NCI-H460 (cell line): ENCODE results near the gene ACVR1B. TPM values are rescaled to one million over a fixed set of nuclear protein-coding genes. Genes with fewer than 3 reads are reported as not detected.
"Not testable (repeated sequence)": the region's sequence is repeated elsewhere in the genome, so short reads cannot be mapped to it uniquely, and the experiment has no call there.

ENCODE experiments used
- DNase-seq: peaks from one replicate; pipeline ENCODE4 v3.0.0-alpha.2; 2016; ENCODE audit warnings: low read depth; ENCODE audit errors: extremely low read depth
- total RNA-seq: library from RNA; depleted of rRNA; stranded (reverse); fragments of >200 nt; shearing (Covaris generic); gene quantifications from 2 replicates; pipeline ENCODE4 v1.2.3, GENCODE V29; 2014

The ACVR1B gene
- total RNA-seq, 1 experiment from 2014 or later, result 7.7 TPM

DNA sequence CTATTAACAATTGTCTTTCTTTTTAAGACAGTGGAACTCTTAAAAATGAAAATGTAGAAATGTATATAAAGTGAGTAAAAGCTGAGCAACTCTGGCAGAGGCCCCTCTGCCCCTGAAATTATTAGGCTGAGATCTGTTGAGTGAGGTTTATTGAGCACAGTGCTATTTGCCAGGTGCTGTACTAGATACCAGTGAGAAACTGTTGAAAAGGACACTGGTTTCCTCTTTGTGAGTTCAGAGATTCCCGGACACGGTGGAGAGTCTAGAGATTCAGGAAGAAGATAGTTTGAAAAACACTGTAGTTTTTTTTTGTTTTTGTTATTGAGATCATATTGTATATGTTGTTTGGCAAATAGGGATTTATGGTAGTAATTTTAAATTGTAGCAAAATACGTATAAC lies 11.2 kb downstream of the ACVR1B start:
- DNase-seq, result no peak

DNA sequence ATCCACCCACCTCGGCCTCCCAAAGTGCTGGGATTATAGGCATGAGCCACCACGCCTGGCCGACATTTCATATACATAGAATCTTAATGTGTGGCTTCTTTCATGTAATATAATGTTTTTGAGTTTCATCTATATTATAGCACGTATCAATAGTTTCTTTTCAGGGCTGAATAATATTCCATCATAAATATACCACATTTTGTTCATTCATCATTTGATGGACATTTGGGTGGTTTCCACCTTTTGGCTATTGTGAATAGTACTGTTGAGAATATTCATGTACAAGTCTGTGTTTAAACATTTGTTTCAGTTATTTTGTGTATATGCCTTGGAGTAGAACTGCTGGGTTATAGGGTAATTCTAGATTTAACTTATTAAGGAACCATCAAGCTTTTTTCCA lies 12.0 kb downstream of the ACVR1B start:
- DNase-seq, result no peak

DNA sequence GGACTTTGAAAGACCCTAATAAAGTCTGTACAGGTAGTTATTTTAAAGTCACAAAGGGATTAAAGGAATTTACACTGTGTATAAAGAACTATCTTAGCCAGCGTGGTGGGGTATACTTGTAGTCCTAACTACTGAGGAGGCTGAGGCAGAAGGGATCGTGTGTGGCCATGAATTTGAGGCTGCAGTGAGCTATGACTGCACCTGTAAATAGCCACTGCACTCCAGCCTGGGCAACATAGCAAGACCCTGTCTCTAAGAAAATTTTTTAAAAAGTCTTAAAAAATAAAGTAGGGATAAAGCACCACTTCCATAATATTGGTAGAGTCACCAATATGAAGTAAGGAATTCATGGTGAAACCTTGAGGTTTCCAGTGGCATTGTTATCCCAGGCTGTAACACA lies 18.1 kb downstream of the ACVR1B start:
- no peak for DNase-seq

DNA sequence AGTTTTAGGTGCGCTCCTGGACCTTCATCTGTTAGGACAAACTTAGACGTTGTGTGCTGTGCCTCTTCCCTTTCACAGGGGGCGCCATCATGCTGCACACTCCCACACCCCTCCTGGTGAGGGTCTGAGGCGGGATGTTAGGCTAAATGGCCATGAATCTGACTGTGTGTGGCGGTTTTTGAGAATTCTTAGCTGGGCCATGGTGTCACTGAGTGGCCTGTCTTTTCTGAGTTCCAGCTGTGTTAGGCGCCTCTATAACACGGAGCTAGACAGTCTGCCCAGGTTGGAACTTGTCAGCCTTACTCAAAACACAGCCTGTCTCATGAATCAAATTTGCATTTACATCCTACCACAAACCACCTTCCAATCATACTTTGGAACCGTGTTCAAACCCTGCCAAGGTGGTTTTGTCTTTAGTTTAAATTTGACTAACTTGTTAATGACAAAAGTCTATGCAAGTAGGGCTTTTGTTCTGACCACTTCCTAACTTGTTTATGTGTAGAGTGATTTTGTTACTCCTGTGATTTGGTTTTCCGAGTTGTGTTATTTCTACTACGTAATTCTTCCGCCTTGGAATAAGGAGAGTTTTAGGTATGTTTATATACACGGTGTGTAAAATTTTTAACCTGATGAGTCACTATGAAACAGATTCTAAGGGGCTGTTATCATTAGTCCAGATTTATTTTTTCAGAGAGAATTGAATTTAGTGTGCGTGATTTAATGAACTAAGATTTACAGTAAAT lies 19.6 kb downstream of the ACVR1B start:
- DNase-seq, result no peak

DNA sequence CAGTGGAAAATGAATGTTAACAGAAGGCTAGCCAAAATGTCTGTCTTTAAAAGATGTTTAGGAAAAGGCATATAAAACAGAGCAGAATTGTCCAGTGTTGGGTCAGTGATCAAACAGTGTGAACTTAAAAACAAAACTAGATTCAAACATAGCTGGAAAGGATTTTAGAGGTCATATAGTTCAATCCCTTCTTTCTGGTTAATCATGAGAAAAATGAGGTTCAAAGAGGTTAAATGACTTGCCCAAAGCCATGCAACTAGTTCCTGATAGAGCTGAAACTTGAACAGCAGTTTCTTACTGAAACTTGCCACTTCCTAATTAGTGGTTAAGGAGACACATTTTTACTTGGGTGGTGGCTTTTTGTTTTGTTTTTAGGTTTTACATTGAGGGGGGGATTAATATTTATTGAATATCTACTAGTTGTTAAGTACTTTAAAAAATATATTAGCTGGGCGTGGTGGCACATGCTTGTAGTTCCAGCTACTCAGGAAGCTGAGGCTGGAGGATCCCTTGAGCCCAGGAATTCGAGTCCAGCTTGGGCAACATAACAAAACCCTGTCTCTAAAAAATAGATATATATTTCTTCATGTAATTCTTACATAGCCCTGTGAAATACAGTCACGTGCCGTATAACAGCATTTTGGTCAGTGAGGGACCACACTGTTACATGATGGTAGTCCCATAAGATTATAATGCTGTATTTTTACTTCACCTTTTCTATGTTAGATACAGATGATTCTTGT lies 20.4 kb downstream of the ACVR1B start:
- DNase-seq, result no peak

DNA sequence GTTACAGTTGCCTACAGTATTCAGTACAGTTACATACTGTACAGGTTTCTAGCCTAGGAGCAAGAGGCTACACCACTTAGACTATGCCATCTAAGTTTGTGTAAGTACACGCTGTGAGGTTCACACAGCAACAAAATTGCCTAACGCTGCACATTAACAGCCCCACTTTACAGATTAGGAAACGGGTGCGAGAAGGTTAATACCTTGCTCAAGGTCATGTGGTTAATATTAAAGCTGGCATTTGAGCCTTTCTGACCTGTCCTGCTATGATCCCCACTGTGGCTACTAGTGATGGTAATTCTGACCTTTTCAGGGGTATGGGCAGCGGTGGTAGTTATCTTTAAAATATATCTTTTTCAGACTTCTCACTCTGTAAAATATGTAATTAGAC lies 20.9 kb downstream of the ACVR1B start:
- DNase-seq, result no peak

DNA sequence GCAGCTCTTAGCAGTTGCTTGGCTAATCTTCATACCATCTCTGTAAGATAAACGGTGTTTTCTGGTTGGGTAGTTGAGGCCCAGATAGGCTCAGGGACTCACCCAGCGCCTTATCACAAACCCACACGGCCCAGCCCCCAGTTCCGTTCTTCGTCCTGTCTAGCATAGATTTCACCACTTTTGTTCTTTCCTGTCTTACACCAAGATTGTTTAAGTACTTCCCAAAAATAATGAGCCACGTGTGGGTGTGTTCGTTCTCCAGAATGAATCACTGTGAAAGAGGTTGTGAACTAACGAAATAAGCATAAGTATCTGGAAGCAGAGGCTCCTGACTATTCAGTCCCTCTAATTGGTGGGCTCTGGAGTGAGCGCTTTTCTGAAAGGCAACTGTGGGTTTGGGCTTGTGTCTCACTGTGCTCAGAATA lies 21.4 kb downstream of the ACVR1B start:
- DNase-seq, result no peak

DNA sequence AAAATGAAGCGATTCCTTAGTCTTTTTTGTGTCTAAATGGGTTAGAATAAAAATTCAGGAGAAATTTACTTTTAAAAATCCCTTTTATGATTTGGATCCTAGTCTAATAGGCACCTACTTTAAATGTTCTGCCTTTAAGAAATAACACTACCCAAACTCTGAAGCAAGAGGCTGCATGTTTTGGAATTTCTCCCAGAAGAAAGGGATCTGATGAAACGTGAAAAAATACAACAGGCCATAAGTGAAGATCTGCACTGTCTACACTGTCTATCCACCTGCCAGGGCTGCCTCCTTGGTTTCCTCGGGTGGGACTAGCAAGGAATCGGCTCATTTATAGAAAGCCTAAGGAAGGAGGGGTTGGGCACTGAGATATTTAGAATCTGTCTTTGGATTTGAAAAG lies 22.1 kb downstream of the ACVR1B start:
- DNase-seq, result no peak

DNA sequence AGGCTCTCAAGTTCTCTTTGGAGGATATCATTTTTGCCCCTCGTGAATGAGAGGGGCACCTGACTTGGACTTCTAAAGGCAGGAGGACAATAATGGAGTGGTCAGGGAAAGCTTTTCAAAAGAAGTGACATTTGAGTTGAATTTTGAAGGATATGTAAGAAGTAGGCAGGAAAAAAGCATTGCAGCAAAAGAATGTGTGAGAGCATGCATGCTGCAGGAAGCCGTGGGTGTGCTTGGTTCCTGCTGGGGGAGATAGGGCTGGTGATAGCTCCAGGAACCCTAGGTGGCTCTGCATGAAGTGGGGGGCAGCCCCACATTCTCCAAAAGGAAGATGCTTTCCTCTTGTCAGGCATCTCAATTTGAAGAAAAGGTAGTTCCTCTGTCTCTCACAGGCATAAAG lies 23.1 kb downstream of the ACVR1B start:
- no peak for DNase-seq

DNA sequence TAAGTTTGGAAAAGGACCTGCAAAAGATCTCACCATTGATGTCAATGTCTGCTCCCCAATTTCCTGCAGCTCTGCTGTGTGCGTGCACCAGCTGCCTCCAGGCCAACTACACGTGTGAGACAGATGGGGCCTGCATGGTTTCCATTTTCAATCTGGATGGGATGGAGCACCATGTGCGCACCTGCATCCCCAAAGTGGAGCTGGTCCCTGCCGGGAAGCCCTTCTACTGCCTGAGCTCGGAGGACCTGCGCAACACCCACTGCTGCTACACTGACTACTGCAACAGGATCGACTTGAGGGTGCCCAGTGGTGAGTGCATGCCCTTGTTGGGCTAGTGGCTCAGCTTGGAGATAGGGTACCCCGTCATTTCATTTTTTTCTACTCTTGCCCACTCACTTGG lies 23.7 kb downstream of the ACVR1B start:
- no peak for DNase-seq

DNA sequence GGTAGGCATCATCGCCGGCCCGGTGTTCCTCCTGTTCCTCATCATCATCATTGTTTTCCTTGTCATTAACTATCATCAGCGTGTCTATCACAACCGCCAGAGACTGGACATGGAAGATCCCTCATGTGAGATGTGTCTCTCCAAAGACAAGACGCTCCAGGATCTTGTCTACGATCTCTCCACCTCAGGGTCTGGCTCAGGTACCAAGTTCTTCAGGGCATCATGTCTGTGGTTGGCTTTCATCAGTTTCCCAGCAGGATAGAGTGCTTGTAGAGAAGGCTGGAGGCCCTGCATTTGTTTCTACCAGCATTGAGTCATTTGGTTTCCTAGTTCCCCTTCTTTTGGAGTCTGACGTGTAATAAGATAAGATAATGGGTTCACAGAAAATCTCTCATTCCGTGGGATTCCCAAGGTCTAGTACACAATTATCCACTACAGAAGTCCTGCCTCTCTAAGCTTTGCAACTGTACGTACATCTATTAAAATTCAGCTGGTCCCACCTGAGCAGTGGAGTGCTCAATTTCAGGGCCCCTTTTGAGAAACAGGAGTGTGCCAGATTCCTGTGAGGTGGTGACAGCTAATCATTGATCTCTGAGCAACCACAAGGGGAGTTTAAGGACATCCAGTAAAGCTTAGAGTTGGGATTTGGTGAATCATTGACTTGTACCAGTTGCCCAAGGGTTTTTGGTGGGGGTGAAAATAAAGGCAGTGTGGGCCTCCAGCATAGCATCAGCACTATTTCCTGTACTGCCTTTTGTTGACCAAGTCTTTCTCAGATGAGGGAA lies 25.1 kb downstream of the ACVR1B start:
- no peak for DNase-seq

DNA sequence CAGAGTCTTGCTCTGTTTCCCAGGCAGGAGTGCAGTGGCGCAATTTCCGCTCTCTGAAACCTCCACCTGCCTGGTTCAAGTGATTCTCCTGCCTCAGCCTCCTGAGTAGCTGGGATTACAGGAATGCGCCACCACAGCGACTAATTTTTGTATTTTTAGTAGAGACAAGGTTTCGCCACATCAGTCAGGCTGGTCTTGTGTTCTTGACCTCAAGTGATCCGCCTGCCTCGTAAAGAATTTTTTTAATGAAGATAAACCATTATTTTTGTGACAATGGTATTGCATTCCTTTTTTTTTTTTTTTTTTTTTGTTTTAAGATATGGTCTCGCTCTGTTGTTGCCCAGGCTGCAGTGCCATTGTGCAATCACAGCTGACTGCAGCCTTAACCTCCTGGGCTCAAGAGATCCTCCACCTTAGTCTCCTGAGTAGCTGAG lies 25.8 kb downstream of the ACVR1B start:
- DNase-seq, result no peak

DNA sequence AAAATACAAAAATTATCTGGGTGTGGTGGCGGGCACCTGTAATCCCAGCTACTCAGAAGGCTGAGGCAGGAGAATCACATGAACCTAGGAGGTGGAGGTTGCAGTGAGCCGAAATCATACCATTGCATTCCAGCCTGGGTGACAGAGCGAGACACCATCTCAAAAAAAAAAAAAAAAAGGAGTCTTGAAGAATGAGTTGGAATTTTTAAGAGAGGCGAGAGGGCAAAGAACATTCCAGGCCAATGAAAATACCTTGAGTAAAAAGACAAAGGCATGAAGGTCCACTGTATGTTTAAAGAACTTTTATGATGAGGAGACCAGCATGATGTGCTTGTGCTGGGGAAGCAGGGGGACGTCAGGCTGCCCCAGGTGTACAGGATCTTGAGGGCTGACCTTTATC lies 27.8 kb downstream of the ACVR1B start:
- not testable (repeated sequence) for DNase-seq

DNA sequence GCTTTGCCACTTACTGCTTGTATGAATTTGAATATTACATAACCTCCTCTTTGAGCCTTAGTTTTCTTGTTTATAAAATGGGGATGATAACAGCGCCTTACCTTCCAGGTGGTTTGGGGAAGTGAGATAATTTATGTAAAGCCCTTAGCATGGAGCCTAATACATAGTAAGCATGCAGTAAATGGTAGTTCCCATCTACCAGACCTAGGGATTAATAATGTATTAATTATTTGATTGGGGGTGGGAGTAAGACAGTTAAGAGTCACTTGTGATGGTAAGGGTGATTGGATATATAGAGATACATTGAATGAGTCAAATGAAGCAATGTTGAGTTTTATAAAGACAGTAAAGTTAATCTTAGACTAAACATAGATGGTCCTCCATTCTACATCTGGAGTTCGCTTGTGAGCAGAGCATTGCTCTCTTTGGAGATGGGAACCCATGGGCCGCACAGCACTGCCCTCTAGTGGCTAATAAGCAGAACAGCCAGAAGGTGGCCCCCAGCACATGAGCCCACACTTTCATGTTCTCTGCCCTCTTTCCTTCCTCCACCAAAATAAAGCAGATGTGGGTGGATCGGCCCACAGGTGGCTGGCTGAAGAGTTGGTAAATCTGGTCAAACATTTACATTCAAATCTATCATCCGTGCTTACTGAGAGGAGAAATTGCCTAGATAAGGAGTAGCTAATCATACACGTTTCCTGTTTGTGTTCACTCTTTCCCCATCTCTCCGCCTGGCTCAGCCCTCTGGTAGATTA lies 28.7 kb downstream of the ACVR1B start:
- peak; percentile 76 for DNase-seq

DNA sequence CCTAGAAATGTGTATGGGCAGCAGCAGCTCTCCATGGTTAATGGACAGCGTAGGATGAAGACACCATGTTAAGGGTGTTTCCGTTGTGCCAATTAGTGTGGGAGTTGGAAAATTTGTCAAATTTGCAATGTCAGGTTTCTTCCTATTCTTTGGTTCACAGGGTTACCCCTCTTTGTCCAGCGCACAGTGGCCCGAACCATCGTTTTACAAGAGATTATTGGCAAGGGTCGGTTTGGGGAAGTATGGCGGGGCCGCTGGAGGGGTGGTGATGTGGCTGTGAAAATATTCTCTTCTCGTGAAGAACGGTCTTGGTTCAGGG lies 29.3 kb downstream of the ACVR1B start:
- no peak for DNase-seq

DNA sequence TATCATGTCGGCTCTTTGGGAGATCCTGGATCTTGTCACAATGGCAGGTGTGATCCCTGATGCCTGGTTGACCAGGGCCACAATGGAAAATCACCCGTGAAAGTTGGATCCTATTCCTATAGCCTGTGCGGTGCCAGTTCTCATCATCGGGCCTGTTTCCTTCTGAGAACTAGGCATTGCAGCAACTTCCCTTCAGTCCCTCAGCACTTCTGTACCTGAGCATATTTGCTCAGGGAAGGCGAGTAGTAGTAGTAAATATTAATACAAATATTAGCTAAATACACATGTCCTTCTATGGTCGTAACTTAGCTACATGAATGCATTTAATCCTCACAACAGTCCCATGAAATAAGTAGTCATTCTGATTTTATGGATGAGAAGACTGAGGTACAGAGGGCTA lies 33.2 kb downstream of the ACVR1B start:
- DNase-seq, result no peak

DNA sequence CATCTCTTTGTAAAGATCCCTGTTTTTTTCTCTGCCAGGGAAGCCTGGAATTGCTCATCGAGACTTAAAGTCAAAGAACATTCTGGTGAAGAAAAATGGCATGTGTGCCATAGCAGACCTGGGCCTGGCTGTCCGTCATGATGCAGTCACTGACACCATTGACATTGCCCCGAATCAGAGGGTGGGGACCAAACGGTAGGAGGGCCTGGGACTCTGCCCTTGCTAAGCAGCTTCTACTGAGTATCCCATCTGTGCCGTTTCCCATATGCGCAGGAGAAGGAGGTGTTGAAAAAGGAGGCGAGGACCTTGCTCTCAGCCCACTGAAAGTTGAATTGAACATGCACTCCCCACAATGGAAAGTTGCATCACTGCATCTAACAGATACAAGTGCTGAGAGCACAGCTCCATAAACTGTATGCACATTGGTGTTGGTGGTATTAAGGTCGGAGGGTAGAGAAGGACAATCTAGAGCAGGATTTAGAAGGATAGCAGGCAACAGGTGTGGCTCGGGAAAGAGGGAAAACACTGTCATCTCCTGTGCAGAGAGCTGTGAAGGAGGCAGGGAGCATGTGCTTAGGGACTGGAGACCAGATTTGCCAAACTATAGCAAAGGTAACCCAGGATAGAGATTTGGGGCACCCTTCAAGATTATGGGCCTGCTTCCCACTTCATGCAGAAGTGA lies 33.8 kb downstream of the ACVR1B start:
- DNase-seq, result no peak

DNA sequence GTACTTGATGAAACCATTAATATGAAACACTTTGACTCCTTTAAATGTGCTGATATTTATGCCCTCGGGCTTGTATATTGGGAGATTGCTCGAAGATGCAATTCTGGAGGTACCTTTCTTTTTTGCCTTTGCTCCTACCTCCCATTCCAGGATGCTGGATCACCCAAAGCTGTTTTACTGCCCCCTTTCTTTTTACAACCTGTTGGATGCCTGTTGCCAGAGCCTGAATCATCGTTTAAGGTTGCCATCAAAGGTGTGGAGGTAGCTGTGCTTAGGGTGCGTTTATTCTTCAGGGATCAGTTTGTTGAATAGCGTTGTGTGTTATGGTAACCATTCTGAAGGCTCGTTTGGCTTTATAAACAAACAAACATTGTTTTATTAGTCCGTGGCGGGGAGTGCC lies 35.3 kb downstream of the ACVR1B start:
- no peak for DNase-seq

DNA sequence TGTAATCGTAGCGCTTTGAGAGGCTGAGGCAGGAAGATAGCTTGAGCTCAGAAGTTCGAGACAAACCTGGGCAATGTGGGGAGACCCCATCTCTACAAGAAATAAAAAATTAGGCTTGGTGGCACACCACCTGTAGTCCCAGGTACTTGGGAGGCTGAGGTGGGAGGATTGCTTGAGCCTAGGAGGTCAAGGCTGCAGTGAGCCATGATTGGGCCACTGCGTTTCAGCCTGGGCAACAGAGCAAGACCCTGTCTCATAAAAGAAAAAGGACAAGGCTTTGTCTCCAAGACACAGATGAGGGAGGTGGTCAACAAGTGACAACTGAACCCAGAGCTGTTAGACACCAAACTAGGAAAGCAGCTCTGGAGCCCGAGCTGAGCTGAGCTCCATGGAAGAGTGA lies 40.7 kb downstream of the ACVR1B start:
- DNase-seq, result no peak

DNA sequence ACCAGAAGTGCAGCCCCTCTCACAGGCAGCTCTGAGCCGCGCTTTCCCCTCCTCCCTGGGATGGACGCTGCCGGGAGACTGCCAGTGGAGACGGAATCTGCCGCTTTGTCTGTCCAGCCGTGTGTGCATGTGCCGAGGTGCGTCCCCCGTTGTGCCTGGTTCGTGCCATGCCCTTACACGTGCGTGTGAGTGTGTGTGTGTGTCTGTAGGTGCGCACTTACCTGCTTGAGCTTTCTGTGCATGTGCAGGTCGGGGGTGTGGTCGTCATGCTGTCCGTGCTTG lies 43.0 kb downstream of the ACVR1B start:
- DNase-seq, result no peak

DNA sequence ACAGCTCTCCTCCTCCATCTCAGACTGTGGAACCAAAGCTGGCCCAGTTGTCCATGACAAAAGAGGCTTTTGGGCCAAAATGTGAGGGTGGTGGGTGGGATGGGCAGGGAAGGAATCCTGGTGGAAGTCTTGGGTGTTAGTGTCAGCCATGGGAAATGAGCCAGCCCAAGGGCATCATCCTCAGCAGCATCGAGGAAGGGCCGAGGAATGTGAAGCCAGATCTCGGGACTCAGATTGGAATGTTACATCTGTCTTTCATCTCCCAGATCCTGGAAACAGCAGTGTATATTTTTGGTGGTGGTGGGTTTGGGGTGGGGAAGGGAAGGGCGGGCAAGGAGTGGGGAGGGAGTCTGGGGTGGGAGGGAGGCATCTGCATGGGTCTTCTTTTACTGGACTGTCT lies 43.5 kb downstream of the ACVR1B start:
- no peak for DNase-seq
